ENCODE results near the gene USP3. TPM values are rescaled to one million over a fixed set of nuclear protein-coding genes. Genes with fewer than 3 reads are reported as not detected.
A peak's percentile ranks its signal among the peaks of the same experiment; 100 is the strongest.
"Not testable (repeated sequence)": the region's sequence is repeated elsewhere in the genome, so short reads cannot be mapped to it uniquely, and the experiment has no call there.

Gene USP3
- total and polyA plus RNA-seq, 2 donors, result 20.6 to 77.4 TPM

GRCh38 chr15:63605816-63606215 lies 101.4 kb downstream of the USP3 start:
- 69% methylated on average over 7 of the region's 7 CpGs for WGBS
- DNase-seq (ENCODE audit: extremely low spot score), result no peak

GRCh38 chr15:63606308-63606707 lies 101.9 kb downstream of the USP3 start:
- WGBS, result 62% methylated on average over 2 of the region's 2 CpGs
- Histone ChIP-seq H3K4me1 (ENCODE audit: insufficient read depth) (no peaks in the 10 kb centered on the region), H3K27ac (ENCODE audit: low read depth) (no peak overlapping the region), H3K4me3 (ENCODE audit: low read depth, low read length) (no peak overlapping the region), H3K36me3 (ENCODE audit: insufficient read depth) (no peaks in the 10 kb centered on the region)
- no peak for DNase-seq (ENCODE audit: extremely low spot score)

More at GRCh38 chr15:63605816-63606215, 101.4 kb downstream of the USP3 start:
- H3K27ac ChIP-seq (ENCODE audit: low read depth), result no peak overlapping the region
- H3K4me1 ChIP-seq (ENCODE audit: insufficient read depth), result no peaks in the 10 kb centered on the region
- no peak overlapping the region for H3K4me3 ChIP-seq (ENCODE audit: low read depth, low read length)
- H3K36me3 ChIP-seq (ENCODE audit: insufficient read depth), result no peaks in the 10 kb centered on the region

- Histone ChIP-seq H3K36me3 (ENCODE audit: insufficient read depth) (no peaks in the 10 kb centered on the region), H3K4me3 (ENCODE audit: low read depth, low read length) (no peak overlapping the region), H3K27ac (ENCODE audit: low read depth) (no peak overlapping the region), H3K4me1 (ENCODE audit: insufficient read depth) (no peaks in the 10 kb centered on the region)
- no peak for DNase-seq (ENCODE audit: extremely low spot score)
- WGBS, result 98% methylated on average over 15 of the region's 15 CpGs
Observed at GRCh38 chr15:63608989-63609388, 104.6 kb downstream of the USP3 start.

GRCh38 chr15:63609448-63609847 lies 105.1 kb downstream of the USP3 start:
- DNase-seq (ENCODE audit: extremely low spot score), result no peak
- Histone ChIP-seq H3K4me3 (ENCODE audit: low read depth, low read length) (no peak overlapping the region), H3K27ac (ENCODE audit: low read depth) (no peak overlapping the region), H3K36me3 (ENCODE audit: insufficient read depth) (no peaks in the 10 kb centered on the region), H3K4me1 (ENCODE audit: insufficient read depth) (no peaks in the 10 kb centered on the region)
- 93% methylated on average over 6 of the region's 6 CpGs for WGBS

GRCh38 chr15:63610209-63610841 lies 105.9 kb downstream of the USP3 start:
- under 1% methylated on average over 6 of the region's 6 CpGs for WGBS
- no peaks in the 10 kb centered on the region for H3K36me3 ChIP-seq (ENCODE audit: insufficient read depth)
- peak overlapping the region; percentile 53 for H3K27ac ChIP-seq (ENCODE audit: low read depth)
- no peaks in the 10 kb centered on the region for H3K4me1 ChIP-seq (ENCODE audit: insufficient read depth)
- peak; percentile 80 for DNase-seq (ENCODE audit: extremely low spot score)
- H3K4me3 ChIP-seq (ENCODE audit: low read depth, low read length), result no peak overlapping the region

- Histone ChIP-seq H3K4me1 (ENCODE audit: insufficient read depth) (no peaks in the 10 kb centered on the region), H3K36me3 (ENCODE audit: insufficient read depth) (no peaks in the 10 kb centered on the region)
Observed at GRCh38 chr15:63611177-63611576, 106.8 kb downstream of the USP3 start.

GRCh38 chr15:63612300-63612699 lies 107.9 kb downstream of the USP3 start:
- 97% methylated on average over 15 of the region's 15 CpGs for WGBS
- Histone ChIP-seq H3K36me3 (ENCODE audit: insufficient read depth) (no peaks in the 10 kb centered on the region), H3K27ac (ENCODE audit: low read depth) (no peak overlapping the region), H3K4me1 (ENCODE audit: insufficient read depth) (no peaks in the 10 kb centered on the region), H3K4me3 (ENCODE audit: low read depth, low read length) (no peak overlapping the region)
- DNase-seq (ENCODE audit: extremely low spot score), result no peak

More at GRCh38 chr15:63611177-63611576, 106.8 kb downstream of the USP3 start:
- no peak for DNase-seq (ENCODE audit: extremely low spot score)
- 72% methylated on average over 3 of the region's 3 CpGs for WGBS
- Histone ChIP-seq H3K27ac (ENCODE audit: low read depth) (no peak overlapping the region), H3K4me3 (ENCODE audit: low read depth, low read length) (no peak overlapping the region)

GRCh38 chr15:63615935-63616334 lies 111.5 kb downstream of the USP3 start:
- Histone ChIP-seq H3K4me3 (ENCODE audit: low read depth, low read length) (no peak overlapping the region), H3K27ac (ENCODE audit: low read depth) (no peak overlapping the region), H3K4me1 (ENCODE audit: insufficient read depth) (no peaks in the 10 kb centered on the region), H3K36me3 (ENCODE audit: insufficient read depth) (no peaks in the 10 kb centered on the region)
- 92% methylated on average over 3 of the region's 3 CpGs for WGBS
- DNase-seq (ENCODE audit: extremely low spot score), result no peak

GRCh38 chr15:63617147-63617546 lies 112.8 kb downstream of the USP3 start:
- not testable (repeated sequence) for H3K4me3 ChIP-seq (ENCODE audit: low read depth, low read length)
- 97% methylated on average over 4 of the region's 4 CpGs for WGBS

GRCh38 chr15:63617627-63618026 lies 113.2 kb downstream of the USP3 start:
- H3K36me3 ChIP-seq (ENCODE audit: insufficient read depth); H3K27ac ChIP-seq (ENCODE audit: low read depth); H3K4me1 ChIP-seq (ENCODE audit: insufficient read depth); DNase-seq (ENCODE audit: extremely low spot score); H3K4me3 ChIP-seq (ENCODE audit: low read depth, low read length): not testable (repeated sequence)
- 92% methylated on average over 3 of the region's 3 CpGs for WGBS

More at GRCh38 chr15:63617147-63617546, 112.8 kb downstream of the USP3 start:
- not testable (repeated sequence) for H3K27ac ChIP-seq (ENCODE audit: low read depth); DNase-seq (ENCODE audit: extremely low spot score); H3K36me3 ChIP-seq (ENCODE audit: insufficient read depth); H3K4me1 ChIP-seq (ENCODE audit: insufficient read depth)

GRCh38 chr15:63620760-63621159 lies 116.4 kb downstream of the USP3 start:
- not testable (repeated sequence) for H3K27ac ChIP-seq (ENCODE audit: low read depth); H3K4me1 ChIP-seq (ENCODE audit: insufficient read depth); H3K36me3 ChIP-seq (ENCODE audit: insufficient read depth); DNase-seq (ENCODE audit: extremely low spot score); H3K4me3 ChIP-seq (ENCODE audit: low read depth, low read length)
- no CpG with 5 or more reads among the region's 2 CpGs for WGBS

GRCh38 chr15:63623232-63623969 lies 119.0 kb downstream of the USP3 start:
- Histone ChIP-seq H3K36me3 (ENCODE audit: insufficient read depth) (peaks cover 11% of the 10 kb centered on the region), H3K4me3 (ENCODE audit: low read depth, low read length) (no peak overlapping the region), H3K27ac (ENCODE audit: low read depth) (no peak overlapping the region), H3K4me1 (ENCODE audit: insufficient read depth) (no peaks in the 10 kb centered on the region)
- DNase-seq (ENCODE audit: extremely low spot score), result no peak
- 98% methylated on average over 8 of the region's 8 CpGs for WGBS

- peaks cover 11% of the 10 kb centered on the region for H3K36me3 ChIP-seq (ENCODE audit: insufficient read depth)
- 97% methylated on average over 1 of the region's 1 CpG for WGBS
- H3K4me3 ChIP-seq (ENCODE audit: low read depth, low read length), result no peak overlapping the region
- no peak for DNase-seq (ENCODE audit: extremely low spot score)
- H3K4me1 ChIP-seq (ENCODE audit: insufficient read depth), result no peaks in the 10 kb centered on the region
- no peak overlapping the region for H3K27ac ChIP-seq (ENCODE audit: low read depth)
Observed at GRCh38 chr15:63626955-63627354, 122.6 kb downstream of the USP3 start.

- no peak overlapping the region for H3K4me3 ChIP-seq (ENCODE audit: low read depth, low read length)
- no peak for DNase-seq (ENCODE audit: extremely low spot score)
- 92% methylated on average over 13 of the region's 13 CpGs for WGBS
Observed at GRCh38 chr15:63628123-63628822, 123.9 kb downstream of the USP3 start.

More at GRCh38 chr15:63628123-63628822, 123.9 kb downstream of the USP3 start:
- no peaks in the 10 kb centered on the region for H3K4me1 ChIP-seq (ENCODE audit: insufficient read depth)
- peaks cover 13% of the 10 kb centered on the region for H3K36me3 ChIP-seq (ENCODE audit: insufficient read depth)
- H3K27ac ChIP-seq (ENCODE audit: low read depth), result no peak overlapping the region

Measured in urinary bladder (tissue), 4 donors.